Osteocyte (in vitro differentiated cells): ENCODE measurements around the gene TNS3. TPM values are rescaled to one million over a fixed set of nuclear protein-coding genes. Genes with fewer than 3 reads are reported as not detected.

Source experiments
- DNase-seq: peaks from one replicate; pipeline ENCODE4 v3.0.0; 2021; ENCODE audit warnings: mixed read lengths; ENCODE audit not compliant: unreplicated experiment; ENCODE audit errors: extremely low spot score
- H3K27ac Mint-ChIP-seq: one replicate; pipeline ENCODE4 v1.8.0; 2021; ENCODE audit warnings: mild to moderate bottlenecking, mixed read lengths; ENCODE audit not compliant: unreplicated experiment
- H3K27me3 Mint-ChIP-seq: one replicate; pipeline ENCODE4 v1.8.0; 2021; ENCODE audit warnings: mixed read lengths; ENCODE audit not compliant: unreplicated experiment
- H3K36me3 Mint-ChIP-seq: one replicate; pipeline ENCODE4 v1.8.0; 2021; ENCODE audit warnings: mixed read lengths; ENCODE audit not compliant: unreplicated experiment
- H3K4me1 Mint-ChIP-seq: one replicate; pipeline ENCODE4 v1.8.0; 2021; ENCODE audit warnings: mixed read lengths; ENCODE audit not compliant: unreplicated experiment
- H3K4me3 Mint-ChIP-seq: one replicate; pipeline ENCODE4 v1.8.0; 2021; ENCODE audit warnings: mild to moderate bottlenecking, moderate library complexity, mixed read lengths; ENCODE audit not compliant: unreplicated experiment
- H3K9me3 Mint-ChIP-seq: one replicate; pipeline ENCODE4 v1.8.0; 2021; ENCODE audit warnings: mixed read lengths; ENCODE audit not compliant: unreplicated experiment
- total RNA-seq: library from RNA; stranded (reverse); gene quantifications from 2 replicates; pipeline ENCODE4 v1.2.1, GENCODE V29; 2021
- TF ChIP-seq, protein P1 (sequence below): fragments of 200-600 bp; sonication (generic); IDR thresholded peaks from 2 replicates; pipeline ENCODE4 v1.5.0; 2021; ENCODE audit warnings: antibody characterized with exemption, mild to moderate bottlenecking, moderate library complexity

The TNS3 gene
- total RNA-seq, 1 donor from 2014 or later = 93.8 TPM

- Mint-ChIP-seq H3K36me3 (peaks cover 2% of the 10 kb centered on the region), H3K4me1 (peaks cover 10% of the 10 kb centered on the region), H3K27me3 (no peaks in the 10 kb centered on the region), H3K4me3 (no peak overlapping the region), H3K9me3 (no peaks in the 10 kb centered on the region), H3K27ac (no peak overlapping the region)
- TF ChIP-seq, protein P1, sequence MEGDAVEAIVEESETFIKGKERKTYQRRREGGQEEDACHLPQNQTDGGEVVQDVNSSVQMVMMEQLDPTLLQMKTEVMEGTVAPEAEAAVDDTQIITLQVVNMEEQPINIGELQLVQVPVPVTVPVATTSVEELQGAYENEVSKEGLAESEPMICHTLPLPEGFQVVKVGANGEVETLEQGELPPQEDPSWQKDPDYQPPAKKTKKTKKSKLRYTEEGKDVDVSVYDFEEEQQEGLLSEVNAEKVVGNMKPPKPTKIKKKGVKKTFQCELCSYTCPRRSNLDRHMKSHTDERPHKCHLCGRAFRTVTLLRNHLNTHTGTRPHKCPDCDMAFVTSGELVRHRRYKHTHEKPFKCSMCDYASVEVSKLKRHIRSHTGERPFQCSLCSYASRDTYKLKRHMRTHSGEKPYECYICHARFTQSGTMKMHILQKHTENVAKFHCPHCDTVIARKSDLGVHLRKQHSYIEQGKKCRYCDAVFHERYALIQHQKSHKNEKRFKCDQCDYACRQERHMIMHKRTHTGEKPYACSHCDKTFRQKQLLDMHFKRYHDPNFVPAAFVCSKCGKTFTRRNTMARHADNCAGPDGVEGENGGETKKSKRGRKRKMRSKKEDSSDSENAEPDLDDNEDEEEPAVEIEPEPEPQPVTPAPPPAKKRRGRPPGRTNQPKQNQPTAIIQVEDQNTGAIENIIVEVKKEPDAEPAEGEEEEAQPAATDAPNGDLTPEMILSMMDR = no peak
- no peak for DNase-seq
These were observed 220.7 kb downstream of the TNS3 start for GRCh38 chr7:47361236-47361635.

DNA sequence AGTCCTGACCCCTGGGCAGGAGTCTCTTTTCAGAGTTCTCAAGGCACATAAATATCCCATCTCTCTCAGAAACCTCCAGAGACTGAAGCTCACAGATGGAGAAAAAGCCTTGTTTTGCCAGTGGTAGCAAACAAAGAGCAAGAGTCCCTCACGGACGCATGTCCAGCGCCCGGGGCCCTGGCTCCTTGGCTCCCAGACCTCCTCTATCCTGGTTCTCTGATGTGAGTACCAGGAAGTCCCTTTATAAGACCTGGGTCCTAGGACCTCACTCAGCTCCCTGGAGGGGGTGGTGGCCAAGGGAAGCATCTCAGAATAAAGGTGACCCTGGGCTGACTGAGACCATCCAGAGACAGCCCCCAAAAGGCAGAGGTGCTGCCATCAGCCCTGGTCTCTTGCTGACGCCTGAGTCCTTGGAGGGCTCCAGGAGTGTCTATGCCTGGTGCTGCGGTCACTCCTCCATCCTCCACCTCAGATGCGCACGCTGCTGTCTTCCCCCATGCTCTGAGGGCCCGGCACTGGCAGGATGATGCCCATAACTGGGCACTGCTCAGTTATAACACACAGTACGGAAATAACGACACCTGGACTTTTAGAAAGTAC, 221.5 kb downstream of the TNS3 start:
- peak overlapping the region; percentile 27 for H3K27ac Mint-ChIP-seq
- TF ChIP-seq, protein P1 = no peak
- DNase-seq = no peak
- no peak overlapping the region for H3K4me3 Mint-ChIP-seq
- H3K27me3 Mint-ChIP-seq = no peaks in the 10 kb centered on the region
- no peaks in the 10 kb centered on the region for H3K9me3 Mint-ChIP-seq
- peaks cover 10% of the 10 kb centered on the region for H3K4me1 Mint-ChIP-seq
- H3K36me3 Mint-ChIP-seq = peaks cover 2% of the 10 kb centered on the region

DNA sequence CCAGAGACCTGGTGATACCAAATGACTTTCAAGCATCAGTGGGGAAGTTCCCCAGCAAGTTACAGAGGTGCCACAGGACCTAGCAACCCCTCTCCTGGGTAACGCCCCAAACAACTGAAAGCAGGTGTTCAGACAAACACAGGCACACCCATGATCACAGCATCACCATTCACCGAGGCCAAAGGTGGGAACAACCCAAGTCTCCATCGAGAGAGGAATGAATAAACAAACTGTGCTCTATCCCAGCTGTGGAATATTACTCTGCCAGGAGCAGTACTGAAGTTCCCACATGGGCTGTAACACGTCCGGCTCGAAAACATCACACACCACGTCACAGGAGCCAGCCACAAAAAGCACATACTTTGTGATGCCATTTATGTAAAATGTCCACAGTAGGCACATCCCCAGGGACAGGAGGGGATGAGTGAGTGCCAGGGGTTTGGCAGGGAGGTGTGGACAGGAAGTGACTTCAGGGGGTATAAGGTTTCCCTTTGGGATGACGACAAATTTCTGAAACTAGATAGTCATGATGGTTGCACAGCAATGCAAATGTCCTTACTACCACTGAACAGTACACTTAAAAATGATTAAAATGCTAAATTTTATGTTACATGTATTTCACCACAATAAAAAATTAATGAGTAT, 222.8 kb downstream of the TNS3 start:
- Mint-ChIP-seq H3K36me3 (peaks cover 2% of the 10 kb centered on the region), H3K27me3 (no peaks in the 10 kb centered on the region), H3K4me3 (no peak overlapping the region), H3K4me1 (peaks cover 10% of the 10 kb centered on the region), H3K9me3 (no peaks in the 10 kb centered on the region), H3K27ac (no peak overlapping the region)
- TF ChIP-seq, protein P1 = no peak
- DNase-seq = no peak

GRCh38 chr7:47358357-47358756, 223.6 kb downstream of the TNS3 start:
- peaks cover 2% of the 10 kb centered on the region for H3K36me3 Mint-ChIP-seq
- no peak for DNase-seq
- no peaks in the 10 kb centered on the region for H3K9me3 Mint-ChIP-seq
- H3K4me3 Mint-ChIP-seq = no peak overlapping the region
- H3K27ac Mint-ChIP-seq = no peak overlapping the region
- TF ChIP-seq, protein P1 = no peak
- no peaks in the 10 kb centered on the region for H3K27me3 Mint-ChIP-seq
- H3K4me1 Mint-ChIP-seq = peaks cover 11% of the 10 kb centered on the region

DNA sequence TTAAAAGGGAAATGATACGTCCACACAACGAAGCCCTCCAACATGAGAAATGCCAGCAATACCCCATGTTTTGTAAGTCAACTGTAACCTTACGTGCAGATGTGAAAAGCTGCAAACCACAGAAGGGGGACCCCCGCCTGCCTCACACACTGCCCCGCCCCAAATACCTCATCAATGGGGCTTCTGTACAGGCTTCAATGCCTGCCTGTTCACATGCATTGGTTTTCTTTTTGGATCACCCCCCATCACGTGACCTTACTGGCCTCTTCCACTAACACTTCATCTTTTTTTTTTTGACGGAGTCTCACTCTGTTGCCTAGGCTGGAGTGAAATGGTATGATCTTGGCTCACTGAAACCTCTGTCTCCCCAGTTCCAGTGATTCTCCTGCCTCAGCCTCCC, 224.0 kb downstream of the TNS3 start:
- peaks cover 2% of the 10 kb centered on the region for H3K36me3 Mint-ChIP-seq
- no peak overlapping the region for H3K27ac Mint-ChIP-seq
- H3K9me3 Mint-ChIP-seq = no peaks in the 10 kb centered on the region
- DNase-seq = no peak
- no peaks in the 10 kb centered on the region for H3K27me3 Mint-ChIP-seq
- H3K4me1 Mint-ChIP-seq = peaks cover 11% of the 10 kb centered on the region
- H3K4me3 Mint-ChIP-seq = no peak overlapping the region
- TF ChIP-seq, protein P1 = no peak
